Measurements from ENCODE around the gene FN1. TPM values are rescaled to one million over a fixed set of nuclear protein-coding genes. Genes with fewer than 3 reads are reported as not detected.

FN1 gene
- total RNA-seq, 4 donors from 2014 or later, result 24.8 to 341 (median 58.6) TPM

DNA sequence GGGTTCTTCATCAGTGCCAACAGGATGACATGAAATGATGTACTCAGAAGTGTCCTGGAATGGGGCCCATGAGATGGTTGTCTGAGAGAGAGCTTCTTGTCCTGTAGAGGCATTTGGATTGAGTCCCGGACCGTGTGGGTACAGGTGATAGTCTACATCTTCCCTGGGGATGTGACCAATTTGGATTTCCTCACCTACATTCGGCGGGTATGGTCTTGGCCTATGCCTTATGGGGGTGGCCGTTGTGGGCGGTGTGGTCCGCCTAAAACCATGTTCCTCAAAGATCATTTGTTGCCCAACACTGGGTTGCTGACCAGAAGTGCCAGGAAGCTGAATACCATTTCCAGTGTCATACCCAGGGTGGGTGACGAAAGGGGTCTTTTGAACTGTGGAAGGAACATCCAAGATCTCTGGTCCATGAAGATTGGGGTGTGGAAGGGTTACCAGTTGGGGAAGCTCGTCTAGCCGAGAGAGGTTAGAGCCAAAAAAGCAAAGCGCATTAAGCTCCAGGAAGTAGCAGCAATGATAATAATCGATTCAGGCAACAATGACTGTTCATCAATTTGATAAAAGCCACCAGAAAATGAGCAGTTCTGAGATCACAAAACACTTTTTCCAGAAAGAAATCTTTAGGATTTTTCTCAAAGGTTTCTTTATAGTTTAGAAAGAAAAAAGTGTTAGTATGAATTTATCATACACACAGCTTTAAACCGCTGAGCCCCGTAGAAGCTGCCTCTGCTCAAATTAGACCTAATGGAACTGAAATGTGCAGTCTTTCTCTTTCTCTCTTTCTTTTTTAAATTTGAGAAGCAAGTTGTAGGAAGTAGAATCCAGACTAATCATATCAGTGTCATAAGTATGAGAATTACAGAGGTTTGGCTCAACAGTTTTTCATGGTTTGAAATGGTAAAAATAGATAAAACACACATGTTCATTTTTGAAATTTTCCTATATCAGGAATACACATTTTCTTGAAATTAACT, 63.7 kb downstream of the FN1 start:
- Histone ChIP-seq H3K4me3 (no peak overlapping the region), H3K27me3 (no peaks in the 10 kb centered on the region), H3K9me3 (no peaks in the 10 kb centered on the region), H3K36me3 (peaks cover 0 to 8% of the 10 kb centered on the region in 2 donors), H3K4me1 (no peaks in the 10 kb centered on the region), H3K27ac (no peak overlapping the region)
- TF ChIP-seq CTCF (IDR thresholded peaks at IDR 0.05 in 4 of 5, conservative IDR thresholded peaks at IDR 0.05 in 1 of 5), result no peak
- TF ChIP-seq POLR2A (IDR thresholded peaks at IDR 0.05), result no peak
- no peak for ATAC-seq
- intact Hi-C loops (cut with DNase I; ENCODE audit: low total_unique reads) (no loop called here), in situ Hi-C loops (cut with MboI; ENCODE audit: low sequenced_read_pairs in 4 of 4) (no loop called here)
- DNase-seq, result no peak

- ATAC-seq, result no peak
- intact Hi-C loops (cut with DNase I; ENCODE audit: low total_unique reads), result no loop called here
- no peak overlapping the region for H3K4me3 ChIP-seq
These were observed 65.5 kb downstream of the FN1 start for GRCh38 chr2:215370112-215370965.

DNA sequence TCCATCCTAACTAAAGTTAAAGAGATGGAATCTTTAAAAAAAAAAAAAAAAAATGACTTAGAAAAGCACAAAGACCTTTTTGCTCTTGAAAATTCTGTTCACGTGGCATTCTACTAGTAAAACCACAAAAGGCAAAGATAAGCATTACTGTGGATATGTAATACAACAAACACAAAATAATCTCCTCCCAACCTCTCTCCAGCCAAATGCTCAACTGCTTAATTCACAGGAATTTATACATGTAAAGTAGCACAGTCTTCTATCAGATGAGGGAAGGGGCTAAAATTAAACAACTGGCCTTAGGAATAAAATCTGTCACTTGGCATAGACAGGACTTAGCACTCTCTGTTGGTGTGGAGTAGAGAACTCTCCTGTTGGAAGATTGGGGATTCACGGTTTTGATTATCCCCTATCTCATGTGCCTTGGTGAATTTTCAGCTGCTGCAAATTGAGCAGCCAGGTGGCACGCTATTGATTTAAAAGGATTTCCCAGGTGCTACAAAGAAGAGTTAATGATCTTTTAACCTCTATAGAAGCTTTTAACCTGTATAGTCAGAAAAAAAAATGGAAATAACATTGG, 66.6 kb downstream of the FN1 start:
- H3K4me1 ChIP-seq, result no peaks in the 10 kb centered on the region
- H3K27me3 ChIP-seq, result no peaks in the 10 kb centered on the region
- ATAC-seq, result no peak
- no peaks in the 10 kb centered on the region for H3K9me3 ChIP-seq
- H3K27ac ChIP-seq, result no peak overlapping the region
- DNase-seq, result no peak
- H3K4me3 ChIP-seq, result no peak overlapping the region
- in situ Hi-C loops (cut with MboI; ENCODE audit: low sequenced_read_pairs in 4 of 4) (no loop called here), intact Hi-C loops (cut with DNase I; ENCODE audit: low total_unique reads) (no loop called here)
- TF ChIP-seq POLR2A (IDR thresholded peaks at IDR 0.05) (no peak), CTCF (IDR thresholded peaks at IDR 0.05 in 4 of 5, conservative IDR thresholded peaks at IDR 0.05 in 1 of 5) (no peak)
- peaks cover 0 to 13% of the 10 kb centered on the region in 2 donors for H3K36me3 ChIP-seq

More at GRCh38 chr2:215370112-215370965, 65.5 kb downstream of the FN1 start:
- no peaks in the 10 kb centered on the region for H3K27me3 ChIP-seq
- no peak for TF ChIP-seq POLR2A (IDR thresholded peaks at IDR 0.05)
- no peak for TF ChIP-seq CTCF (IDR thresholded peaks at IDR 0.05 in 4 of 5, conservative IDR thresholded peaks at IDR 0.05 in 1 of 5)
- no peak overlapping the region for H3K27ac ChIP-seq
- no peaks in the 10 kb centered on the region for H3K4me1 ChIP-seq
- no peak for DNase-seq
- H3K36me3 ChIP-seq, result peaks cover 0 to 8% of the 10 kb centered on the region in 2 donors
- in situ Hi-C loops (cut with MboI; ENCODE audit: low sequenced_read_pairs in 4 of 4), result no loop called here
- H3K9me3 ChIP-seq, result no peaks in the 10 kb centered on the region

DNA sequence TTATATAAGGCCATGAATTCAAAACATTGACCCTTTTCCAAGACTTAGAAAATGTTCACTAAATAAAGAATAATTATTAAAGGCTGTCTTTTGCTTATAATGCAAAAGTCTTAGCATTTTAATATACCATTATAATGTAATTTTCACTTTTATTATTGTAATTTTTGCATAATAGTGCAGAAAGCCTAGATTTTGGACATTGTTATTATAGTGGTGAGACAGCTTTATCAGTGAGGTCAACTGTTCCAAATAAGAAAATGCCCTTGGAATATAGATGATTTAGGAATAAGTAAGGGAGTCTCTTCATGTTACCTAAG, 67.4 kb downstream of the FN1 start:
- peaks cover 0 to 15% of the 10 kb centered on the region in 2 donors for H3K36me3 ChIP-seq

More for the DNA sequence above, 67.4 kb downstream of the FN1 start:
- no peak overlapping the region for H3K4me3 ChIP-seq
- H3K9me3 ChIP-seq, result no peaks in the 10 kb centered on the region
- intact Hi-C loops (cut with DNase I; ENCODE audit: low total_unique reads), result no loop called here
- no peaks in the 10 kb centered on the region for H3K27me3 ChIP-seq
- no peak for DNase-seq
- H3K4me1 ChIP-seq, result no peaks in the 10 kb centered on the region
- no peak for ATAC-seq
- no peak for TF ChIP-seq CTCF (IDR thresholded peaks at IDR 0.05 in 4 of 5, conservative IDR thresholded peaks at IDR 0.05 in 1 of 5)
- no peak for TF ChIP-seq POLR2A (IDR thresholded peaks at IDR 0.05)
- H3K27ac ChIP-seq, result no peak overlapping the region
- in situ Hi-C loops (cut with MboI; ENCODE audit: low sequenced_read_pairs in 4 of 4), result no loop called here

Measured in gastrocnemius medialis (tissue), 4 donors.